ENCODE results near the gene KLHL6. TPM values are rescaled to one million over a fixed set of nuclear protein-coding genes. Genes with fewer than 3 reads are reported as not detected.
"Not testable (repeated sequence)": the region's sequence is repeated elsewhere in the genome, so short reads cannot be mapped to it uniquely, and the experiment has no call there.

KLHL6 gene
- total RNA-seq, 1 donor from 2014 or later: not detected

- Mint-ChIP-seq H3K9me3 (ENCODE audit: unreplicated experiment) (peaks cover 4% of the 10 kb centered on the region), H3K4me1 (ENCODE audit: low read depth, unreplicated experiment) (peaks cover 22% of the 10 kb centered on the region), H3K27me3 (ENCODE audit: unreplicated experiment) (peaks cover 4% of the 10 kb centered on the region), H3K36me3 (ENCODE audit: unreplicated experiment) (no peaks in the 10 kb centered on the region), H3K27ac (ENCODE audit: unreplicated experiment) (no peak overlapping the region), H3K4me3 (ENCODE audit: unreplicated experiment) (no peak overlapping the region)
- no peak for DNase-seq
- no peak for TF ChIP-seq CTCF (IDR thresholded peaks at IDR 0.05; ENCODE audit: partially characterized antibody, unreplicated experiment)
Measured at GRCh38 chr3:183578179-183578578, 22.7 kb upstream of the KLHL6 start.

- Mint-ChIP-seq H3K27me3 (ENCODE audit: unreplicated experiment) (peaks cover 4% of the 10 kb centered on the region), H3K36me3 (ENCODE audit: unreplicated experiment) (no peaks in the 10 kb centered on the region), H3K4me1 (ENCODE audit: low read depth, unreplicated experiment) (peaks cover 18% of the 10 kb centered on the region), H3K4me3 (ENCODE audit: unreplicated experiment) (peak overlapping the region; percentile 33), H3K27ac (ENCODE audit: unreplicated experiment) (no peak overlapping the region), H3K9me3 (ENCODE audit: unreplicated experiment) (peaks cover 4% of the 10 kb centered on the region)
- DNase-seq: no peak
- no peak for TF ChIP-seq CTCF (IDR thresholded peaks at IDR 0.05; ENCODE audit: partially characterized antibody, unreplicated experiment)
Measured at GRCh38 chr3:183577346-183577745, 21.8 kb upstream of the KLHL6 start.

GRCh38 chr3:183576487-183577107, 21.1 kb upstream of the KLHL6 start:
- no peak for TF ChIP-seq CTCF (IDR thresholded peaks at IDR 0.05; ENCODE audit: partially characterized antibody, unreplicated experiment)
- Mint-ChIP-seq H3K36me3 (ENCODE audit: unreplicated experiment) (no peaks in the 10 kb centered on the region), H3K9me3 (ENCODE audit: unreplicated experiment) (peaks cover 4% of the 10 kb centered on the region), H3K27me3 (ENCODE audit: unreplicated experiment) (peaks cover 4% of the 10 kb centered on the region), H3K4me3 (ENCODE audit: unreplicated experiment) (peak overlapping the region; percentile 68), H3K27ac (ENCODE audit: unreplicated experiment) (peak overlapping the region; percentile 85), H3K4me1 (ENCODE audit: low read depth, unreplicated experiment) (peaks cover 18% of the 10 kb centered on the region)
- DNase-seq: peak; percentile 37

GRCh38 chr3:183572935-183573334, 17.4 kb upstream of the KLHL6 start:
- DNase-seq: no peak
- H3K9me3 Mint-ChIP-seq (ENCODE audit: unreplicated experiment): peaks cover 2% of the 10 kb centered on the region
- H3K4me3 Mint-ChIP-seq (ENCODE audit: unreplicated experiment): no peak overlapping the region
- H3K4me1 Mint-ChIP-seq (ENCODE audit: low read depth, unreplicated experiment): peaks cover 17% of the 10 kb centered on the region
- H3K27ac Mint-ChIP-seq (ENCODE audit: unreplicated experiment): no peak overlapping the region
- no peaks in the 10 kb centered on the region for H3K36me3 Mint-ChIP-seq (ENCODE audit: unreplicated experiment)
- H3K27me3 Mint-ChIP-seq (ENCODE audit: unreplicated experiment): no peaks in the 10 kb centered on the region
- TF ChIP-seq CTCF (IDR thresholded peaks at IDR 0.05; ENCODE audit: partially characterized antibody, unreplicated experiment): no peak

- not testable (repeated sequence) for DNase-seq; H3K4me3 Mint-ChIP-seq (ENCODE audit: unreplicated experiment); H3K27me3 Mint-ChIP-seq (ENCODE audit: unreplicated experiment); H3K4me1 Mint-ChIP-seq (ENCODE audit: low read depth, unreplicated experiment); H3K27ac Mint-ChIP-seq (ENCODE audit: unreplicated experiment); H3K9me3 Mint-ChIP-seq (ENCODE audit: unreplicated experiment); H3K36me3 Mint-ChIP-seq (ENCODE audit: unreplicated experiment)
Measured at GRCh38 chr3:183570191-183570590, 14.7 kb upstream of the KLHL6 start.
